ENCODE results near the gene TXN2. TPM values are rescaled to one million over a fixed set of nuclear protein-coding genes. Genes with fewer than 3 reads are reported as not detected.

The TXN2 gene
- total RNA-seq, 2 experiments from 2014 or later = 96.5 to 101 TPM

DNA sequence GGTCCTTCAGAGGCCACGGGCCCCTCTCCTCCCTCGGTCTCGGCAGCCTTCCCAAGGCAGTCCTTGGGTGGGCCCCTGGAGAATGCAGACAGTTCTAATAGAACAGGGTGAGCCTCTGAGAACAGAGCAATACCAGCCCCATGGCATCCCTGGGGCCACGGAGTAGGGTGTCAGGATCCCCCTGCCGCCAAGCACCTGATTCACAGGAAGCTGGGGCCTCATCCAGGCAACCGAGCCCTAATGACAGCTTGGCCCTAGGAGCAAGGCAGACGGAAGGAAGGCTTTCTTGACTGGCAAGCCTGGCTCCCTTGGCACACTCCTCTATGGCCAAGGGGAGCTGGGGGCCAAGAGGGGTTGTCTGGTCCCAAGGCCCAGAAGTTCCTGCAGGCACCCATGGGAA lies 15.2 kb downstream of the TXN2 start:
- POLR2A ChIA-PET = interaction anchor here (0.6 to 1.4 kb wide), 8 partner anchors 8 to 105 kb away, joined by 3 to 5 read pairs (median 3); partner anchors contain the start of gene MYH9
- Mint-ChIP-seq H3K9me3 (no peaks in the 10 kb centered on the region), H3K4me1 (ENCODE audit: low read depth) (peaks cover 28% of the 10 kb centered on the region), H3K4me3 (no peak overlapping the region), H3K27me3 (no peaks in the 10 kb centered on the region), H3K27ac (no peak overlapping the region), H3K36me3 (ENCODE audit: low read depth) (peaks cover 3% of the 10 kb centered on the region)
- DNase-seq = no peak
- intact Hi-C loops (cut with micrococcal nuclease) = no loop called here
- ATAC-seq = no peak
- CTCF ChIA-PET = interaction anchor here (0.9 to 14.1 kb wide), 2 partner anchors 20 to 165 kb away, joined by 3 to 152 read pairs; no protein-coding TSS in a partner anchor
- TF ChIP-seq, protein P1, sequence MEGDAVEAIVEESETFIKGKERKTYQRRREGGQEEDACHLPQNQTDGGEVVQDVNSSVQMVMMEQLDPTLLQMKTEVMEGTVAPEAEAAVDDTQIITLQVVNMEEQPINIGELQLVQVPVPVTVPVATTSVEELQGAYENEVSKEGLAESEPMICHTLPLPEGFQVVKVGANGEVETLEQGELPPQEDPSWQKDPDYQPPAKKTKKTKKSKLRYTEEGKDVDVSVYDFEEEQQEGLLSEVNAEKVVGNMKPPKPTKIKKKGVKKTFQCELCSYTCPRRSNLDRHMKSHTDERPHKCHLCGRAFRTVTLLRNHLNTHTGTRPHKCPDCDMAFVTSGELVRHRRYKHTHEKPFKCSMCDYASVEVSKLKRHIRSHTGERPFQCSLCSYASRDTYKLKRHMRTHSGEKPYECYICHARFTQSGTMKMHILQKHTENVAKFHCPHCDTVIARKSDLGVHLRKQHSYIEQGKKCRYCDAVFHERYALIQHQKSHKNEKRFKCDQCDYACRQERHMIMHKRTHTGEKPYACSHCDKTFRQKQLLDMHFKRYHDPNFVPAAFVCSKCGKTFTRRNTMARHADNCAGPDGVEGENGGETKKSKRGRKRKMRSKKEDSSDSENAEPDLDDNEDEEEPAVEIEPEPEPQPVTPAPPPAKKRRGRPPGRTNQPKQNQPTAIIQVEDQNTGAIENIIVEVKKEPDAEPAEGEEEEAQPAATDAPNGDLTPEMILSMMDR (IDR thresholded peaks at IDR 0.05) = no peak

DNA sequence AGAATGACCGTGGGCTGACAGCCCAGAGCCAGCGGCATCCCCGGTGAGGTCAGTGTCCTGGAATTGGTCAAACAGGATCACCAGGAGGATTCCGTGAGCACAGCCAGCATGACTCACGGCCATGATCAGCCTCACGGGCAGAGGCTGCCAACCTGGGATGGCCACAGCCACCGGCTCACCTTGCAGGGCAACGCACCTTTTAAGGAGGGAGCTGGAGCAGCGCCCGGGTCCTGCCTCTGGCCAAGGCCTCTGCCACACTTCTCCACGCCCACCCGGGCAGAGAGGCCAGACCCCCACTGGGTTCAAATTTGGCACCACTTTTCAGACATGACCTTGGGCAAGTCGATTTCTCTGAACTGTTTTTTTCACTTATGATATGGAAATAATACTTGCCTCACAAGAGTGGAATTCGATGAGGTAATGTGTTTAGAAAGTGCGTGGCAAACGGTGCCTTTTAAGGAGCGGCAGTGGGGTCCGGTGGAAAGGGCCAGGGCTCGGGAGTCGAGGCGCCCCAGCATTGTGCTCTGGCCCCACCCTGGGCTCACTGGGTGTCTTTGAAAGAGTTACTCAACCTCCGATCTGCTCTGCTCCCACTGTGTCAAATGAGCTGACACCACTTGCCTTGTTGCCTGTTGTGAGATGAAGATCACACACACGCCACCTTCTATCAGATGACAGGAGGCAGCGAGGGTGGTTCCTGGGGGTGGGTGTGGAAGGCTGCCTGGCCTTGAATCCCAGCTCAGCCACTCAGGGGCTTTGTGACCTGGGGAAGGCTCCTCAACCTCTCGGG lies 16.0 kb downstream of the TXN2 start:
- Mint-ChIP-seq H3K9me3 (no peaks in the 10 kb centered on the region), H3K36me3 (ENCODE audit: low read depth) (peaks cover 1% of the 10 kb centered on the region), H3K27me3 (no peaks in the 10 kb centered on the region), H3K4me1 (ENCODE audit: low read depth) (peaks cover 27% of the 10 kb centered on the region), H3K4me3 (no peak overlapping the region), H3K27ac (peak overlapping the region; percentile 64)
- DNase-seq (no peak), ATAC-seq (no peak)
- intact Hi-C loops (cut with micrococcal nuclease) = no loop called here
- TF ChIP-seq, protein P1 (IDR thresholded peaks at IDR 0.05) = no peak
- ChIA-PET POLR2A (interaction anchor here (0.6 to 1.4 kb wide), 8 partner anchors 7 to 164 kb away, joined by 3 to 5 read pairs (median 3); partner anchors contain the start of gene MYH9), CTCF (interaction anchor here (0.9 to 14.1 kb wide), 3 partner anchors 10 to 164 kb away, joined by 3 to 152 read pairs (median 5); no protein-coding TSS in a partner anchor)

DNA sequence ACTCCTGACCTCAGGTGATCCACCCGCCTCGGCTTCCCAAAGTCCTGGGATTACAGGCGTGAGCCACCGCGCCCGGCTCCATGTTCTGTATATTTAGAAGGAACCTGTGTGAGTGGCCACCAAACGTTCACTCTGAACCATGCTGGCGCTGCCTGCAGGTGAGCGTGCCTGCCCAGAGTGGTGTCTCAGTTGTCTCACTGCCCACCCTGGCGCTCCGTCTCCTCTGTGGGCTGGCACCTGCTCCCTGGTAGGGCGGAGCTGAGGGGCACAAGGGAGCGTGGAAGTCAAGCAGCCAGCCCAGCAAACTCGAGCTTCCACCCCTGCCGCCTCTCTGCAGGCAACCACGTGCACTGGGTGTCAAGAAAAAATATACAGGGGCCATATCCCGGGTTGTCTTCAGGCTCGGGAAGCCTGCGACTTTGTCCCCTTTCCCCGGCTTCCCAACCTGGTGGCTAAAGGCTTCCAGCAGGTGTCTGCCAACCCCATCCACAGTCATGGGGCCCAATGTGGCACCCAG lies 16.7 kb downstream of the TXN2 start:
- Mint-ChIP-seq H3K36me3 (ENCODE audit: low read depth) (peaks cover 1% of the 10 kb centered on the region), H3K4me1 (ENCODE audit: low read depth) (peaks cover 21% of the 10 kb centered on the region), H3K4me3 (no peak overlapping the region), H3K27me3 (no peaks in the 10 kb centered on the region), H3K27ac (no peak overlapping the region), H3K9me3 (no peaks in the 10 kb centered on the region)
- CTCF ChIA-PET = interaction anchor here (2.0 to 14.1 kb wide), 2 partner anchors 10 to 164 kb away, joined by 5 to 152 read pairs; no protein-coding TSS in a partner anchor
- ATAC-seq (no peak), DNase-seq (no peak)
- POLR2A ChIA-PET = interaction anchor here (0.7 kb wide), 1 partner anchor 11 kb away, joined by 3 read pairs; no protein-coding TSS in a partner anchor
- intact Hi-C loops (cut with micrococcal nuclease) = no loop called here
- TF ChIP-seq, protein P1 (IDR thresholded peaks at IDR 0.05) = no peak

DNA sequence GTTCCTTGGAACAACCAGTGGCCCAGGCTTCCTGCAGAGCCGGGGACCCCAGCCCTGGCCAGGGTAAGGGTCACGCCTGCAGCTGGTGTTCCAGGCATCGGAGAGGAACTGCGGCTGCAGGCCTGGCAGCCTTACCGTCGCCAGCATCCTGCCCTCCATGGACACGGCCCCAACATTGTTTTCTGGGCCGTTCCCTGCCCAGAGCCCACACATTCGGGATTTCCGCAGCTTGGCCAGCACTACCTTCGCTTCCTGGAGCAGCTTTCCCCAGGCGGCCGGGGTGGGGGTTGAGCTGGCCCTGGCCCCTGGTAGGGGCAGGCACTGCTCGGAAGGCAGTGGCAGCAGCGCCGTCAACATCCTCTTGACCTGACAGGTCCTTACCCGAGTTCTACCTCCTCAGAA lies 17.7 kb downstream of the TXN2 start:
- H3K4me1 Mint-ChIP-seq (ENCODE audit: low read depth) = peaks cover 21% of the 10 kb centered on the region
- ChIA-PET CTCF (interaction anchor here (2.0 to 14.1 kb wide), 2 partner anchors 9 to 163 kb away, joined by 5 to 152 read pairs; no protein-coding TSS in a partner anchor), POLR2A (interaction anchor here (1.1 kb wide), 1 partner anchor 83 kb away, joined by 4 read pairs; no protein-coding TSS in a partner anchor)
- DNase-seq (no peak), ATAC-seq (no peak)
- no peak overlapping the region for H3K27ac Mint-ChIP-seq
- H3K36me3 Mint-ChIP-seq (ENCODE audit: low read depth) = peaks cover 1% of the 10 kb centered on the region
- H3K9me3 Mint-ChIP-seq = no peaks in the 10 kb centered on the region
- intact Hi-C loops (cut with micrococcal nuclease) = no loop called here
- TF ChIP-seq, protein P1 (IDR thresholded peaks at IDR 0.05) = no peak
- no peaks in the 10 kb centered on the region for H3K27me3 Mint-ChIP-seq
- H3K4me3 Mint-ChIP-seq = no peak overlapping the region

Data from activated CD8-positive, alpha-beta T cell treated with anti-CD3 and anti-CD28 coated beads for 36 hours (primary cell).